Stimulated activated CD8-positive, alpha-beta memory T cell treated with anti-CD3 and anti-CD28 coated beads, Interleukin-12 subunit alpha, Interleukin-12 subunit beta, amount 100 ng/mL, for 1 hour (primary cell): ENCODE results near the gene MAP4K4.
"Not testable (repeated sequence)": the region's sequence is repeated elsewhere in the genome, so short reads cannot be mapped to it uniquely, and the experiment has no call there.

ENCODE experiments used
- DNase-seq: peaks from one replicate; pipeline ENCODE4 v3.0.0-alpha.2; 2020; ENCODE audit warnings: low read depth

Gene MAP4K4

GRCh38 chr2:101921953-101922325, 224.4 kb downstream of the MAP4K4 start:
- no peak for DNase-seq

DNA sequence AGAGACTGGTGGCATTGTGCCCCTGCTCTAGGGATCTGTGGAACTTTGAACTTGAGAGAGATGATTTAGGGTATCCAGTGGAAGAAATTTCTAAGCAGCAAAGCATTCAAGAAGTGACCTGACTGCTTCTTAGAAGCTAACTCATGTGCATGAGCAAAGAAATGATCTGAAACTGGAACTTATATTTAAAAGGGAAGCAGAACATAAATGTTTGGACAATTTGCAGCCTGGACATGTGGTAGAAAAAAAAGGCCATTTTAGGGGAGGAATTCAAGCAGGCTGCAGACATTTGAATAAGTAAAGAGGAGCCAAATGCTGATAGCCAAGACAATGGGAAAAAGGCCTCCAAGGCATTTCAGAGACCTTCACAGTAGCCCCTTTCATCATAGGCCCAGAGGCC, 226.8 kb downstream of the MAP4K4 start:
- DNase-seq, result not testable (repeated sequence)

DNA sequence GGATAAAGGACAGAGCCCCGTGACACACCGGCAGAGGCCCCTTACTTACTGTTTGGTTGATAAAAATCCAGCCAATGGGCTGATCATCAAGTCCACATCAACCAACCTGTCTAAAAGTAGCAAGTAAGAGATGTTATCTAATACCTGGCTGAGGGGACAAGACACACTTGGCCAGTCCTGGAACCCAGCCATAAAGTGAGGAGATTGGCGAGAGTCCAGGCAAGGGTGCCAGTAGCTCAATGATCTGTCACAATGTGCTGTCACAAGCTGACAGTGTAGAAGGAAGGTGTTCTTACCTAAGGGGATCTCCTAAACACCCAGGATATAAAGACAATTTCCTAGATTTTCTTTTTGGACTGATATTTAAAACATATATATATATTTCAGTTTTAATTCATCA, 232.5 kb downstream of the MAP4K4 start:
- DNase-seq, result no peak

DNA sequence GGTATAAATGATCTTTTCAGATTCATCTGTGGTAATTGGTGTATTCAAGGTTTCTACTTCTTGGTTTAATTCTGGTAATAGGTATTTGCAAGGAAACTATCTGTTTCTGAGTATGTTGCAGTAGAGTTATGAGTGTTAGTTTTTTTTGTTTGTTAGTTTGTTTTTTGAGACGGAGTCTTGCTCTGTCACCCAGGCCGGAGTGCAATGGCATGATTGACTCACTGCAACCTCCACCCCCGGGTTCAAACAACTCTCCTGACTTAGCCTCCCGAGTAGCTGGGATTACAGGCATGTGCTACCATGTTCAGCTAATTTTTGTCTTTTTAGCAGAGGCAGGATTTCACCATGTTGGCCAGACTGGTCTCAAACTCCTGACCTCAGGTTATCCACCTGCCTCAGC, 233.3 kb downstream of the MAP4K4 start:
- DNase-seq, result no peak

DNA sequence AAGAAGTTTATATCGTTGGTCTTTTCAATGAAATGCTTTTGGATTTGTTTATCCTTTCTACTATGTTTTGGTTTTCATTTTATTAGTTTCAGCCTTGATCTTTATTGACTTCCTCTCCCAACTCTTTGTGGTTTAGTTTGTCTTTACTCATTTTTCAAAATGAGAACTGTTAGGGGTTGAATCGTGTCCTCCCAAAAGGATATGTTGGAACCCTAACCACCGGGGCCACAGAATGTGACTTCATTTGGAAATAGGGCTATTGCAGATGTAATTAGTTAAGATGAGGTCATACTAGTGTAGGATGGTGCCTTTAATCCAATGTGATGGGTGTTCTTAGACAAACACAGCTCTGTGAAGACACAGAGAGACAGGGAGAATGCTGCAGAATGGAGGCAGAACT, 233.9 kb downstream of the MAP4K4 start:
- DNase-seq, result no peak

- DNase-seq, result not testable (repeated sequence)
These were observed 238.3 kb downstream of the MAP4K4 start for GRCh38 chr2:101935764-101936163.

DNA sequence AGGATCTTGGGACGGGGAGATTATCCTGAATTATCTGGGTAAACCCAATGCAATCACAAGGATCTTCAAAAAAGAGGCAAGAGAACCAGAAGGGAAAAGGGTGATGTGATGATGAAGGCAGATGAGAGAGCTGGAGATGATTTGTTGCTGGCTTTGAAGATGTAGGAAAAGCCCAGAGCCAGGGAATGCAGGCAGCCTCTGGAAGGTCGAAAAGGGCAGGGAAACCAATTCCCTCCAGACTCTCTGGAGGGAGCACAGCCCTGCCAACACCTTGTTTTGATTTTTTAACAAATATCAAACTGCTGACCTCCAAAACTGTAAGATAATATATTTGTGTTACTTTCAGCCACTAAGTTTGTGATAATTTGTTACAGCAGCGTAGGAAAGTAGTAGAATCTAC, 245.3 kb downstream of the MAP4K4 start:
- no peak for DNase-seq
